Natural killer cell treated with Interleukin-12 subunit alpha and Interleukin-12 subunit beta and Interleukin-15 and Interleukin-18, amount 100 ng/mL, for 72 hours (primary cell): ENCODE results near the gene ABO. TPM values are rescaled to one million over a fixed set of nuclear protein-coding genes. Genes with fewer than 3 reads are reported as not detected.
A peak's percentile ranks its signal among the peaks of the same experiment; 100 is the strongest.
"Not testable (repeated sequence)": the region's sequence is repeated elsewhere in the genome, so short reads cannot be mapped to it uniquely, and the experiment has no call there.

ENCODE experiments used
- ATAC-seq, 2 donors: fragments of 150-1000 bp; cut with Tn5 transposase in 1 of 2; sonication (Bioruptor Pico), chemical (Tn5 transposase) in 1 of 2; 2 replicates each; pipeline ENCODE4 v1.10.0; 2021
- DNase-seq: peaks from one replicate; pipeline ENCODE4 v3.0.0; 2022; ENCODE audit warnings: low spot score
- H3K27ac Mint-ChIP-seq, 2 donors: 1 replicate in 1 of 2; 2 replicates in 1 of 2; pipeline ENCODE4 v1.8.0; 2022; ENCODE audit warnings: mixed read lengths in 2 of 2, mild to moderate bottlenecking in 1 of 2, moderate library complexity in 1 of 2
- H3K27me3 Mint-ChIP-seq, 2 donors: 1 replicate in 1 of 2; 2 replicates in 1 of 2; pipeline ENCODE4 v1.8.0; 2022; ENCODE audit warnings: mixed read lengths in 2 of 2
- H3K36me3 Mint-ChIP-seq: one replicate; pipeline ENCODE4 v1.8.0; 2022; ENCODE audit warnings: mixed read lengths
- H3K4me1 Mint-ChIP-seq, 2 donors: 1 replicate in 1 of 2; 2 replicates in 1 of 2; pipeline ENCODE4 v1.8.0; 2022; ENCODE audit warnings: low read depth in 2 of 2, mixed read lengths in 2 of 2, mild to moderate bottlenecking in 1 of 2
- H3K4me3 Mint-ChIP-seq: one replicate; pipeline ENCODE4 v1.8.0; 2022; ENCODE audit warnings: mixed read lengths
- H3K9me3 Mint-ChIP-seq: 2 replicates; pipeline ENCODE4 v1.8.0; 2022; ENCODE audit warnings: mixed read lengths
- total RNA-seq, 2 donors: library from RNA; stranded (reverse); gene quantifications; one replicate each; pipeline ENCODE4 v1.2.3, GENCODE V29; 2022

The ABO gene
- total RNA-seq, 2 donors from 2014 or later = 0.25 to 0.69 TPM

GRCh38 chr9:133304477-133305377 lies 29.7 kb upstream of the ABO start:
- peak in 1 of 2 donors; percentile 33 for ATAC-seq
- DNase-seq = no peak
- Mint-ChIP-seq H3K4me1 (peaks cover 0 to 2% of the 10 kb centered on the region in 2 donors), H3K4me3 (no peak overlapping the region), H3K36me3 (no peaks in the 10 kb centered on the region), H3K9me3 (no peaks in the 10 kb centered on the region), H3K27me3 (peaks cover 14% of the 10 kb centered on the region in 2 donors), H3K27ac (no peak overlapping the region)

GRCh38 chr9:133304158-133304470 lies 29.1 kb upstream of the ABO start:
- Mint-ChIP-seq H3K9me3 (no peaks in the 10 kb centered on the region), H3K4me1 (peaks cover 0 to 2% of the 10 kb centered on the region in 2 donors), H3K4me3 (no peak overlapping the region), H3K36me3 (no peaks in the 10 kb centered on the region), H3K27me3 (peaks cover 9 to 10% of the 10 kb centered on the region in 2 donors), H3K27ac (no peak overlapping the region)
- no peak for DNase-seq
- ATAC-seq = no peak

- H3K4me3 Mint-ChIP-seq = no peak overlapping the region
- H3K4me1 Mint-ChIP-seq = peaks cover 0 to 2% of the 10 kb centered on the region in 2 donors
- H3K36me3 Mint-ChIP-seq = no peaks in the 10 kb centered on the region
- ATAC-seq (no peak), DNase-seq (no peak)
- H3K27me3 Mint-ChIP-seq = peaks cover 10 to 11% of the 10 kb centered on the region in 2 donors
- no peak overlapping the region for H3K27ac Mint-ChIP-seq
- no peaks in the 10 kb centered on the region for H3K9me3 Mint-ChIP-seq
Measured at GRCh38 chr9:133303266-133304157, 28.5 kb upstream of the ABO start.

GRCh38 chr9:133301253-133302230 lies 26.5 kb upstream of the ABO start:
- Mint-ChIP-seq H3K4me1 (no peaks in the 10 kb centered on the region), H3K4me3 (no peak overlapping the region), H3K27ac (no peak overlapping the region), H3K36me3 (no peaks in the 10 kb centered on the region), H3K27me3 (peaks cover 5 to 20% of the 10 kb centered on the region in 2 donors), H3K9me3 (no peaks in the 10 kb centered on the region)
- ATAC-seq (no peak), DNase-seq (no peak)

GRCh38 chr9:133299996-133300395 lies 25.0 kb upstream of the ABO start:
- not testable (repeated sequence) for H3K4me1 Mint-ChIP-seq

GRCh38 chr9:133294257-133294656 lies 19.3 kb upstream of the ABO start:
- Mint-ChIP-seq H3K4me3 (no peak overlapping the region), H3K36me3 (peaks cover 11% of the 10 kb centered on the region), H3K27me3 (peaks cover 19 to 54% of the 10 kb centered on the region in 2 donors), H3K4me1 (no peaks in the 10 kb centered on the region), H3K9me3 (peaks cover 3% of the 10 kb centered on the region), H3K27ac (no peak overlapping the region)
- ATAC-seq (no peak), DNase-seq (no peak)

More at GRCh38 chr9:133299996-133300395, 25.0 kb upstream of the ABO start:
- not testable (repeated sequence) for H3K4me3 Mint-ChIP-seq, H3K27ac Mint-ChIP-seq, H3K36me3 Mint-ChIP-seq, ATAC-seq, H3K9me3 Mint-ChIP-seq, DNase-seq
- peaks cover 5 to 20% of the 10 kb centered on the region in 2 donors for H3K27me3 Mint-ChIP-seq

GRCh38 chr9:133290751-133291302 lies 15.8 kb upstream of the ABO start:
- H3K27me3 Mint-ChIP-seq = peaks cover 16 to 34% of the 10 kb centered on the region in 2 donors
- ATAC-seq = no peak
- H3K27ac Mint-ChIP-seq = no peak overlapping the region
- no peak for DNase-seq
- peaks cover 3% of the 10 kb centered on the region for H3K9me3 Mint-ChIP-seq
- no peaks in the 10 kb centered on the region for H3K4me1 Mint-ChIP-seq
- no peak overlapping the region for H3K4me3 Mint-ChIP-seq
- H3K36me3 Mint-ChIP-seq = peaks cover 11% of the 10 kb centered on the region

GRCh38 chr9:133286523-133286922 lies 11.5 kb upstream of the ABO start:
- Mint-ChIP-seq H3K36me3 (peaks cover 11% of the 10 kb centered on the region), H3K9me3 (peaks cover 3% of the 10 kb centered on the region), H3K4me1 (no peaks in the 10 kb centered on the region), H3K4me3 (no peak overlapping the region), H3K27ac (no peak overlapping the region), H3K27me3 (peaks cover 4 to 12% of the 10 kb centered on the region in 2 donors)
- ATAC-seq (no peak), DNase-seq (no peak)

GRCh38 chr9:133285252-133285775 lies 10.3 kb upstream of the ABO start:
- no peak for ATAC-seq
- no peak overlapping the region for H3K4me3 Mint-ChIP-seq
- H3K36me3 Mint-ChIP-seq = peaks cover 5% of the 10 kb centered on the region
- H3K27me3 Mint-ChIP-seq = peaks cover 4 to 7% of the 10 kb centered on the region in 2 donors
- H3K4me1 Mint-ChIP-seq = no peaks in the 10 kb centered on the region
- DNase-seq = no peak
- no peaks in the 10 kb centered on the region for H3K9me3 Mint-ChIP-seq
- no peak overlapping the region for H3K27ac Mint-ChIP-seq

- DNase-seq = no peak
- no peaks in the 10 kb centered on the region for H3K36me3 Mint-ChIP-seq
- no peak overlapping the region for H3K27ac Mint-ChIP-seq
- no peaks in the 10 kb centered on the region for H3K9me3 Mint-ChIP-seq
- no peaks in the 10 kb centered on the region for H3K27me3 Mint-ChIP-seq
- H3K4me3 Mint-ChIP-seq = no peak overlapping the region
- no peak for ATAC-seq
- no peaks in the 10 kb centered on the region for H3K4me1 Mint-ChIP-seq
Measured at GRCh38 chr9:133284362-133284761, 9.4 kb upstream of the ABO start.

- not testable (repeated sequence) for H3K4me3 Mint-ChIP-seq, H3K27ac Mint-ChIP-seq, H3K27me3 Mint-ChIP-seq, H3K9me3 Mint-ChIP-seq, H3K36me3 Mint-ChIP-seq, DNase-seq, H3K4me1 Mint-ChIP-seq, ATAC-seq
Measured at GRCh38 chr9:133283255-133284032, 8.4 kb upstream of the ABO start.
